ENCODE measurements around the gene NACC2. TPM values are rescaled to one million over a fixed set of nuclear protein-coding genes. Genes with fewer than 3 reads are reported as not detected.

NACC2 gene
- total and polyA plus RNA-seq, 2 of the 8 experiments (the other 6 are each of a cell fraction or from before 2014, with no cell fraction given): 8.3 to 14.0 TPM

GRCh38 chr9:136056546-136057235, 38.4 kb downstream of the NACC2 start:
- Histone ChIP-seq H3K27me3 (replicated peaks in 1 of 4; ENCODE audit: control insufficient read depth in 3 of 4, extremely low read depth in 1 of 4, insufficient read depth in 3 of 4, low read length in 3 of 4) (no peaks in the 10 kb centered on the region), H4K8ac (ENCODE audit: extremely low read depth, insufficient read depth, low read length) (peak overlapping the region; percentile 71; the same call in 1 of the 2 replicates), H2BK15ac (ENCODE audit: low read length) (no peak overlapping the region; the same call in 1 of the 2 replicates), H4K91ac (replicated peaks; ENCODE audit: insufficient read length, low read length) (peak overlapping the region; percentile 31), H3K4me1 (replicated peaks in 1 of 4; ENCODE audit: control insufficient read depth in 3 of 4, insufficient read depth in 4 of 4, low read length in 3 of 4) (peaks cover 3 to 40% (median 25%) of the 10 kb centered on the region in 4 experiments), H3K9me3 (ENCODE audit: insufficient read depth in 2 of 2, low read depth in 1 of 2, low read length in 1 of 2) (no peaks in the 10 kb centered on the region), H2BK20ac (ENCODE audit: low read length) (peak overlapping the region; percentile 90; the same call in 1 of the 2 replicates), H3K79me1 (ENCODE audit: low read depth, low read length) (0 out of 2 replicates have a peak, but pooled peaks cover 3% of the 10 kb centered on the region), H3K23ac (ENCODE audit: insufficient read length) (no peak overlapping the region), H2BK12ac (ENCODE audit: low read depth, low read length) (0 out of 2 replicates have a peak overlapping the region, but pooled peaks have one; percentile 33), H2BK120ac (replicated peaks; ENCODE audit: low read depth, low read length) (peak overlapping the region; percentile 65), H4K20me1 (replicated peaks in 1 of 2; ENCODE audit: control insufficient read depth in 1 of 2, insufficient read depth in 2 of 2, low read length in 2 of 2) (no peaks in the 10 kb centered on the region), H3K4me2 (ENCODE audit: insufficient read depth in 1 of 2, low read depth in 2 of 2, low read length in 2 of 2) (no peak overlapping the region), H3K36me3 (ENCODE audit: control insufficient read depth in 2 of 4, insufficient read depth in 4 of 4, low read length in 3 of 4) (no peaks in the 10 kb centered on the region), H4K5ac (ENCODE audit: insufficient read length, low read depth, low read length) (no peak overlapping the region), H2BK5ac (ENCODE audit: low read depth, low read length) (no peak overlapping the region), H3K14ac (ENCODE audit: insufficient read length) (no peak overlapping the region), H3K79me2 (ENCODE audit: control insufficient read depth in 1 of 2, insufficient read depth in 2 of 2, low read length in 2 of 2) (no peaks in the 10 kb centered on the region), H3K18ac (ENCODE audit: extremely low read depth, low read length) (no peak overlapping the region), H2AK5ac (ENCODE audit: low read depth, low read length) (no peak overlapping the region), H3K9ac (replicated peaks in 1 of 4; ENCODE audit: extremely low read depth in 1 of 4, low read depth in 3 of 4, low read length in 3 of 4) (no peak overlapping the region), H3K23me2 (ENCODE audit: low read depth, low read length) (peaks cover 4% of the 10 kb centered on the region; the same call in 1 of the 2 replicates), H3K4ac (replicated peaks; ENCODE audit: insufficient read length, low read depth, low read length) (peak overlapping the region; percentile 58), H3K4me3 (ENCODE audit: extremely low read depth in 1 of 4, insufficient read depth in 2 of 4, low read depth in 3 of 4, low read length in 4 of 4) (no peak overlapping the region), H3K27ac (ENCODE audit: low read depth, low read length) (no peak overlapping the region), H3K56ac (replicated peaks; ENCODE audit: insufficient read length, low read depth, low read length) (no peak overlapping the region), H2AFZ (ENCODE audit: low read length) (no peak overlapping the region)
- WGBS, 2 experiments (ENCODE audit: extremely low coverage in 1 of 2, insufficient coverage in 1 of 2, insufficient read length in 1 of 2, insufficient replicate concordance in 2 of 2, low coverage in 1 of 2, low lambda C conversion rate in 2 of 2, missing lambda C conversion rate in 1 of 2): 88% methylated on average over 22 of the region's 25 CpGs; no CpG with 5 or more reads in 1 of the 2 experiments
- no peak for FAIRE-seq
- ChIA-PET POLR2A (ENCODE audit: partially characterized antibody) (interaction anchor here (0.7 to 1.6 kb wide), 6 partner anchors 9 to 52 kb away, joined by 3 to 4 read pairs (median 3); no protein-coding TSS in a partner anchor), CTCF (ENCODE audit: partially characterized antibody) (interaction anchor here (0.8 to 1.8 kb wide), 5 partner anchors 37 to 89 kb away, joined by 3 to 8 read pairs (median 4); no protein-coding TSS in a partner anchor)
- DNase-seq (ENCODE audit: low read depth in 1 of 2, low spot score in 2 of 2): no peak
- no peak for TF ChIP-seq SIRT6 (IDR thresholded peaks at IDR 0.05; ENCODE audit: low read length)
- no peak for TF ChIP-seq ATF3 (IDR thresholded peaks at IDR 0.05; ENCODE audit: insufficient read depth, low read depth, low read length)
- no peak for TF ChIP-seq TEAD4 (IDR thresholded peaks at IDR 0.05; ENCODE audit: low read depth, low read length)
- TF ChIP-seq CREB1 (IDR thresholded peaks at IDR 0.05): no peak
- TF ChIP-seq ASH2L (IDR thresholded peaks at IDR 0.05; ENCODE audit: low read length): no peak
- TF ChIP-seq, protein P1, sequence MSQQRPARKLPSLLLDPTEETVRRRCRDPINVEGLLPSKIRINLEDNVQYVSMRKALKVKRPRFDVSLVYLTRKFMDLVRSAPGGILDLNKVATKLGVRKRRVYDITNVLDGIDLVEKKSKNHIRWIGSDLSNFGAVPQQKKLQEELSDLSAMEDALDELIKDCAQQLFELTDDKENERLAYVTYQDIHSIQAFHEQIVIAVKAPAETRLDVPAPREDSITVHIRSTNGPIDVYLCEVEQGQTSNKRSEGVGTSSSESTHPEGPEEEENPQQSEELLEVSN (IDR thresholded peaks at IDR 0.05): no peak
- TF ChIP-seq SP4 (IDR thresholded peaks at IDR 0.05; ENCODE audit: low read length): no peak
- TF ChIP-seq NRF1 (IDR thresholded peaks at IDR 0.05; ENCODE audit: low read depth, low read length): no peak
- TF ChIP-seq SIX5 (IDR thresholded peaks at IDR 0.05; ENCODE audit: low read depth, low read length): no peak
- no peak for TF ChIP-seq JUND (IDR thresholded peaks at IDR 0.05; ENCODE audit: low read length)
- TF ChIP-seq MAFK (IDR thresholded peaks at IDR 0.05; ENCODE audit: low read depth, low read length): no peak
- TF ChIP-seq CHD1 (IDR thresholded peaks at IDR 0.05; ENCODE audit: low read depth, low read length): no peak
- no peak for TF ChIP-seq EZH2 (IDR thresholded peaks at IDR 0.05; ENCODE audit: low read depth, low read length, severe bottlenecking)
